ENCODE data around the gene ASB7. TPM values are rescaled to one million over a fixed set of nuclear protein-coding genes. Genes with fewer than 3 reads are reported as not detected.
A peak's percentile ranks its signal among the peaks of the same experiment; 100 is the strongest.

The ASB7 gene
- total RNA-seq, 4 donors from 2014 or later, result 29.9 to 45.3 (median 35.3) TPM

DNA sequence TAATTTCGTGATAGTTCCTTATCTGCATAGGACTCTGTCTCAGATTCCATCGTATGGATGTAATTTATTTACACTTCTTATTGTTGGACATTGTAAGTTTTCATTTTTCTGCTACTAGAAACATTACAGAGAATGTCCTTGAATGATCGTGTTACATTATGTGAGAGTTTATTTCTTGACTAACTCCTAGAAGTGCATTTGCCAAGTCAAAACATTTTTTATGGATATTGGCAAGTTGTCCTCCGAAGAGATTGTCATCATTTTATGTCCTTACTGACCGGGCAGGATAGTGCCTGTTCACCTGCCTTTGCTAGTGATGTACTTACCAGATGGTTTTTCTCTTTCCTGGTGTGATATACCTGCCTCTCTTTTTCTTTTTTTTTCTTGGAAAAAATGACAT is 13.4 kb downstream of the ASB7 start:
- Histone ChIP-seq H3K4me1 (peaks cover 0 to 51% (median 28%) of the 10 kb centered on the region in 4 donors), H3K9me3 (no peaks in the 10 kb centered on the region), H3K36me3 (peaks cover 0 to 29% (median 6%) of the 10 kb centered on the region in 4 donors), H3K4me3 (no peak overlapping the region), H3K27ac (peak overlapping the region; percentile 72 to 85 (median 74)), H3K27me3 (no peaks in the 10 kb centered on the region)
- WGBS, 2 donors (ENCODE audit: low coverage in 1 of 2), result 25 to 28% methylated on average over 4 to 5 of the region's 5 CpGs
- in situ Hi-C loops (cut with MboI; ENCODE audit: low pct_ligation_motif_present in 1 of 4, low pct_unique_long_range_greater_than_20kb in 1 of 4, low sequenced_read_pairs in 3 of 4) (no loop called here), intact Hi-C loops (cut with DNase I; ENCODE audit: low total_unique reads) (no loop called here)
- TF ChIP-seq, protein P1, sequence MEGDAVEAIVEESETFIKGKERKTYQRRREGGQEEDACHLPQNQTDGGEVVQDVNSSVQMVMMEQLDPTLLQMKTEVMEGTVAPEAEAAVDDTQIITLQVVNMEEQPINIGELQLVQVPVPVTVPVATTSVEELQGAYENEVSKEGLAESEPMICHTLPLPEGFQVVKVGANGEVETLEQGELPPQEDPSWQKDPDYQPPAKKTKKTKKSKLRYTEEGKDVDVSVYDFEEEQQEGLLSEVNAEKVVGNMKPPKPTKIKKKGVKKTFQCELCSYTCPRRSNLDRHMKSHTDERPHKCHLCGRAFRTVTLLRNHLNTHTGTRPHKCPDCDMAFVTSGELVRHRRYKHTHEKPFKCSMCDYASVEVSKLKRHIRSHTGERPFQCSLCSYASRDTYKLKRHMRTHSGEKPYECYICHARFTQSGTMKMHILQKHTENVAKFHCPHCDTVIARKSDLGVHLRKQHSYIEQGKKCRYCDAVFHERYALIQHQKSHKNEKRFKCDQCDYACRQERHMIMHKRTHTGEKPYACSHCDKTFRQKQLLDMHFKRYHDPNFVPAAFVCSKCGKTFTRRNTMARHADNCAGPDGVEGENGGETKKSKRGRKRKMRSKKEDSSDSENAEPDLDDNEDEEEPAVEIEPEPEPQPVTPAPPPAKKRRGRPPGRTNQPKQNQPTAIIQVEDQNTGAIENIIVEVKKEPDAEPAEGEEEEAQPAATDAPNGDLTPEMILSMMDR (IDR thresholded peaks at IDR 0.05), result no peak
- TF ChIP-seq EP300 (IDR thresholded peaks at IDR 0.05; ENCODE audit: low read depth) (no peak), POLR2AphosphoS5 (IDR thresholded peaks at IDR 0.05) (peak in 1 of 3 donors; percentile 8), POLR2A (IDR thresholded peaks at IDR 0.05) (no peak)
- no peak for DNase-seq

DNA sequence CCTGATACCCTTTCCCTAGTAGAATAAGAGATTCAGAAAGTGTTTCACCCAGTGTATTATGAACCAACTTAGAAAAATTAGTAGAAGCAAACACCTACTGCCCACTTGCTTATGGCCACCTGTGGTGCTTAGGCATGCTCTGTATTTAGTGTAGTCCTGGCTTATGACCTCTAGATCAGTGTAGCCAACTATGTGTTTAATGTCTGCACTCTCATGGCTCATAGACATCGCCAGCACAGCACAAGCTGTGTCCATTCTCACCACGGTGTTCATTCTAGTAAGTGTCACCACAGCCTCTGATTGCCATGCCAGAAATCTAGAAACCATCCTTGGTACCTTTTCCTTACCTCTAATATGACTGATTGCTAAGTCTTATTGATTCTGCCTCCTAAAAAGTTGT is 14.3 kb downstream of the ASB7 start:
- intact Hi-C loops (cut with DNase I; ENCODE audit: low total_unique reads), result no loop called here
- WGBS, 2 donors (ENCODE audit: low coverage in 1 of 2), result 88 to 92% methylated on average over 2 of the region's 2 CpGs
- Histone ChIP-seq H3K4me1 (peaks cover 0 to 51% (median 28%) of the 10 kb centered on the region in 4 donors), H3K27ac (peak overlapping the region in 3 of 4 donors; percentile 72 to 75 (median 74)), H3K9me3 (no peaks in the 10 kb centered on the region), H3K36me3 (peaks cover 0 to 25% (median 5%) of the 10 kb centered on the region in 4 donors), H3K27me3 (no peaks in the 10 kb centered on the region), H3K4me3 (no peak overlapping the region)
- in situ Hi-C loops (cut with MboI; ENCODE audit: low pct_ligation_motif_present in 1 of 4, low pct_unique_long_range_greater_than_20kb in 1 of 4, low sequenced_read_pairs in 3 of 4), result no loop called here
- DNase-seq, result no peak
- TF ChIP-seq, protein P1 (IDR thresholded peaks at IDR 0.05), result no peak
- TF ChIP-seq POLR2AphosphoS5 (IDR thresholded peaks at IDR 0.05) (no peak), EP300 (IDR thresholded peaks at IDR 0.05; ENCODE audit: low read depth) (no peak), POLR2A (IDR thresholded peaks at IDR 0.05) (no peak)

DNA sequence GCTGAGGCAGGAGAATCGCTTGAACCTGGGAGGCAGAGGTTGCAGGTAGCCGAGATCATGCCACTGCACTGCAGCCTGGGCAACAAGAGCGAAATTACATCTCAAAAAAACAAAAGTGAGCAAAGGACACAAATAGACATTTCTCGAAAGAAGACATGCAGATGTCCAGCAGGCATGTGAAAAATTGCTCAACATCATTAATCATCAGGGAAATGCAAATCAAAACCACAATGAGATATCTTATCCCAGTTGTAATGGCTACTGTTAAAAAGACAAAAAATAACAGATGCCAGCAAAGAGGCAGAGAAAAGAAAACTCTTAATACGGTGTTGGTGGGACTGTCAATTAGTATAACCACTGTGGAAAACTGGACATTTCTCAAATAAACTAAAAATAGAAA is 20.9 kb downstream of the ASB7 start:
- Histone ChIP-seq H3K27me3 (no peaks in the 10 kb centered on the region), H3K27ac (no peak overlapping the region), H3K9me3 (no peaks in the 10 kb centered on the region), H3K4me3 (no peak overlapping the region), H3K4me1 (no peaks in the 10 kb centered on the region), H3K36me3 (peaks cover 0 to 6% (median 0%) of the 10 kb centered on the region in 4 donors)
- intact Hi-C loops (cut with DNase I; ENCODE audit: low total_unique reads) (no loop called here), in situ Hi-C loops (cut with MboI; ENCODE audit: low pct_ligation_motif_present in 1 of 4, low pct_unique_long_range_greater_than_20kb in 1 of 4, low sequenced_read_pairs in 3 of 4) (loop anchor here in 3 of 4 donors (10.0 kb wide), 2 partner anchors 252 to 382 kb away; partner anchors contain the start of gene ALDH1A3 (in 1 of the 3))
- TF ChIP-seq EP300 (IDR thresholded peaks at IDR 0.05; ENCODE audit: low read depth) (no peak), POLR2AphosphoS5 (IDR thresholded peaks at IDR 0.05) (no peak), POLR2A (IDR thresholded peaks at IDR 0.05) (no peak)
- TF ChIP-seq, protein P1 (IDR thresholded peaks at IDR 0.05), result no peak
- WGBS, 2 donors (ENCODE audit: low coverage in 1 of 2), result 85 to 90% methylated on average over 5 of the region's 5 CpGs
- no peak for DNase-seq

DNA sequence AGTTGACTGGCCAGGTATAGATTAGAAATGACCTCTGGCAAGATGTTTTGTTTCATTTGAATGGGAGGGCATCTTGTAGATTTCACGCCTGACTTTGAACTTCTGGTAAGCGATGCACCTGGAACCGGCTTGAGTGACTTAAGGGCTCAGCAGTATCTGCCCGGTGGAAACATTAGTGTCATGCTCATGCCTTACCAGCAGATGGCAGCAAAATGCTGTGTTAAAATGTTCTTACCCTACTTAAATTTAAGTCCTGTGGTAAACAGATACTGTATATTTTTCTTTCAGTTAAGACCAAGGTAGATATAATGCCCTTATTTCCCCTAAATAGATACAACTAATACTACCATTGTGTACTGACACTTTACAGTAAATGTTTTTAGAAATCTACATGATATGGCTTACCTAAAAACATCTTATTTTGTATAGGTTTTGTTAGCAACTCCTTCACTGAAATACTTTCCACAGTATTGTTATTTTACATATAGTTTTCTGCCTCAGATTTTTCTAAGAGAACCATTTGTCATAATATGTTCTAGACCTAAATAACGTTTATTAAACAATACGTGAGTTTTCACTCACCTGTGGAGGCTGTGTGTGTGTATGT is 25.5 kb downstream of the ASB7 start:
- WGBS, 2 donors (ENCODE audit: low coverage in 1 of 2), result 31 to 32% methylated on average over 6 of the region's 6 CpGs
- in situ Hi-C loops (cut with MboI; ENCODE audit: low pct_ligation_motif_present in 1 of 4, low pct_unique_long_range_greater_than_20kb in 1 of 4, low sequenced_read_pairs in 3 of 4), result loop anchor here (5.0 to 25.0 kb wide), 5 partner anchors 234 to 634 kb away; partner anchors contain the start of genes CHSY1 (in 3 of the 4) and ALDH1A3 (in 1 of the 4)

More for the DNA sequence above, 25.5 kb downstream of the ASB7 start:
- peaks cover 0 to 8% (median 0%) of the 10 kb centered on the region in 4 donors for H3K36me3 ChIP-seq
- no peak overlapping the region for H3K27ac ChIP-seq
- intact Hi-C loops (cut with DNase I; ENCODE audit: low total_unique reads), result loop anchor here (2.0 to 5.0 kb wide), 2 partner anchors 244 to 379 kb away; no protein-coding TSS in a partner anchor
- no peaks in the 10 kb centered on the region for H3K4me1 ChIP-seq
- H3K27me3 ChIP-seq, result no peaks in the 10 kb centered on the region
- TF ChIP-seq POLR2A (IDR thresholded peaks at IDR 0.05), result no peak
- TF ChIP-seq, protein P1 (IDR thresholded peaks at IDR 0.05), result peak; percentile 83 to 85 (median 84)
- DNase-seq, result peak; percentile 70
- H3K4me3 ChIP-seq, result no peak overlapping the region
- H3K9me3 ChIP-seq, result no peaks in the 10 kb centered on the region

Measured in transverse colon (tissue), 4 donors.